ENCODE data around the gene CDKN3. TPM values are rescaled to one million over a fixed set of nuclear protein-coding genes. Genes with fewer than 3 reads are reported as not detected.
"Not testable (repeated sequence)": the region's sequence is repeated elsewhere in the genome, so short reads cannot be mapped to it uniquely, and the experiment has no call there.

The CDKN3 gene
- total RNA-seq, 1 donor from 2014 or later: 1.7 TPM

GRCh38 chr14:54420478-54421142 is 23.8 kb downstream of the CDKN3 start:
- no peak for DNase-seq (ENCODE audit: low spot score)

GRCh38 chr14:54423991-54424390 is 27.2 kb downstream of the CDKN3 start:
- no peak for DNase-seq (ENCODE audit: low spot score)

GRCh38 chr14:54424479-54424901 is 27.7 kb downstream of the CDKN3 start:
- DNase-seq (ENCODE audit: low spot score): no peak

- DNase-seq (ENCODE audit: low spot score): no peak
Observed at GRCh38 chr14:54425068-54425467, 28.3 kb downstream of the CDKN3 start.

GRCh38 chr14:54425537-54426274 is 28.9 kb downstream of the CDKN3 start:
- no peak for DNase-seq (ENCODE audit: low spot score)

GRCh38 chr14:54427871-54428270 is 31.1 kb downstream of the CDKN3 start:
- DNase-seq (ENCODE audit: low spot score): no peak

- no peak for DNase-seq (ENCODE audit: low spot score)
Observed at GRCh38 chr14:54428527-54428926, 31.7 kb downstream of the CDKN3 start.

- no peak for DNase-seq (ENCODE audit: low spot score)
Observed at GRCh38 chr14:54435500-54435981, 38.7 kb downstream of the CDKN3 start.

- not testable (repeated sequence) for DNase-seq (ENCODE audit: low spot score)
Observed at GRCh38 chr14:54437954-54438353, 41.1 kb downstream of the CDKN3 start.

- no peak for DNase-seq (ENCODE audit: low spot score)
Observed at GRCh38 chr14:54438703-54439102, 41.9 kb downstream of the CDKN3 start.

GRCh38 chr14:54440037-54440436 is 43.2 kb downstream of the CDKN3 start:
- DNase-seq (ENCODE audit: low spot score): no peak

- DNase-seq (ENCODE audit: low spot score): no peak
Observed at GRCh38 chr14:54440476-54440872, 43.7 kb downstream of the CDKN3 start.

GRCh38 chr14:54440873-54441868 is 44.4 kb downstream of the CDKN3 start, which contains the start of gene CNIH1:
Gene CNIH1 (minus strand): TSS chr14:54441374. CDS start chr14:54441327, 47 bp downstream.
- DNase-seq (ENCODE audit: low spot score): peak; percentile 98

- not testable (repeated sequence) for DNase-seq (ENCODE audit: low spot score)
Observed at GRCh38 chr14:54442961-54443360, 46.2 kb downstream of the CDKN3 start.

GRCh38 chr14:54443981-54444380 is 47.2 kb downstream of the CDKN3 start:
- DNase-seq (ENCODE audit: low spot score): no peak

- no peak for DNase-seq (ENCODE audit: low spot score)
Observed at GRCh38 chr14:54444681-54445080, 47.9 kb downstream of the CDKN3 start.

GRCh38 chr14:54446161-54446693 is 49.4 kb downstream of the CDKN3 start:
- no peak for DNase-seq (ENCODE audit: low spot score)

- no peak for DNase-seq (ENCODE audit: low spot score)
Observed at GRCh38 chr14:54447231-54447692, 50.5 kb downstream of the CDKN3 start.

- DNase-seq (ENCODE audit: low spot score): no peak
Observed at GRCh38 chr14:54450535-54450934, 53.7 kb downstream of the CDKN3 start.

- DNase-seq (ENCODE audit: low spot score): no peak
Observed at GRCh38 chr14:54451121-54451601, 54.4 kb downstream of the CDKN3 start.

- DNase-seq (ENCODE audit: low spot score): no peak
Observed at GRCh38 chr14:54451961-54452360, 55.2 kb downstream of the CDKN3 start.

Data from mesenteric fat pad (tissue), 1 donor.